ENCODE measurements around the gene CXXC5.
A peak's percentile ranks its signal among the peaks of the same experiment; 100 is the strongest.
"Not testable (repeated sequence)": the region's sequence is repeated elsewhere in the genome, so short reads cannot be mapped to it uniquely, and the experiment has no call there.

CXXC5 gene

GRCh38 chr5:139709582-139710318 lies 61.6 kb downstream of the CXXC5 start:
- CTCF ChIA-PET, result interaction anchor here (1.0 to 7.4 kb wide), 11 partner anchors 9 to 79 kb away, joined by 3 to 31 read pairs (median 5); no protein-coding TSS in a partner anchor
- POLR2A ChIA-PET, result no interaction called here
- DNase-seq (ENCODE audit: extremely low spot score), result peak; percentile 59
- no peak for TF ChIP-seq CTCF (IDR thresholded peaks at IDR 0.05; ENCODE audit: control extremely low read depth, extremely low read depth, low read depth, missing control alignments)

- no peak for TF ChIP-seq CTCF (IDR thresholded peaks at IDR 0.05; ENCODE audit: control extremely low read depth, extremely low read depth, low read depth, missing control alignments)
- POLR2A ChIA-PET, result interaction anchor here (1.0 kb wide), 1 partner anchor 77 kb away, joined by 3 read pairs; no protein-coding TSS in a partner anchor
- DNase-seq (ENCODE audit: extremely low spot score), result peak; percentile 74
- CTCF ChIA-PET, result interaction anchor here (0.9 to 7.4 kb wide), 20 partner anchors 10 to 83 kb away, joined by 3 to 31 read pairs (median 4); no protein-coding TSS in a partner anchor
Measured at GRCh38 chr5:139710319-139711066, 62.3 kb downstream of the CXXC5 start.

- CTCF ChIA-PET, result interaction anchor here (0.9 to 7.4 kb wide), 18 partner anchors 12 to 84 kb away, joined by 3 to 31 read pairs (median 4); no protein-coding TSS in a partner anchor
- POLR2A ChIA-PET, result interaction anchor here (0.6 to 1.0 kb wide), 2 partner anchors 78 to 251 kb away, joined by 3 to 4 read pairs; no protein-coding TSS in a partner anchor
- TF ChIP-seq CTCF (IDR thresholded peaks at IDR 0.05; ENCODE audit: control extremely low read depth, extremely low read depth, low read depth, missing control alignments), result peak; percentile 37
- peak; percentile 70 for DNase-seq (ENCODE audit: extremely low spot score)
Measured at GRCh38 chr5:139711067-139711905, 63.1 kb downstream of the CXXC5 start.

- ChIA-PET POLR2A (interaction anchor here (0.6 to 1.0 kb wide), 2 partner anchors 78 to 252 kb away, joined by 3 to 4 read pairs; no protein-coding TSS in a partner anchor), CTCF (interaction anchor here (1.0 to 7.4 kb wide), 10 partner anchors 12 to 79 kb away, joined by 3 to 31 read pairs (median 5); no protein-coding TSS in a partner anchor)
- DNase-seq (ENCODE audit: extremely low spot score), result no peak
- TF ChIP-seq CTCF (IDR thresholded peaks at IDR 0.05; ENCODE audit: control extremely low read depth, extremely low read depth, low read depth, missing control alignments), result no peak
Measured at GRCh38 chr5:139711906-139712224, 63.7 kb downstream of the CXXC5 start.

GRCh38 chr5:139712412-139712811 lies 64.3 kb downstream of the CXXC5 start:
- ChIA-PET POLR2A (no interaction called here), CTCF (interaction anchor here (1.5 to 7.4 kb wide), 5 partner anchors 11 to 79 kb away, joined by 4 to 31 read pairs (median 7); no protein-coding TSS in a partner anchor)
- TF ChIP-seq CTCF (IDR thresholded peaks at IDR 0.05; ENCODE audit: control extremely low read depth, extremely low read depth, low read depth, missing control alignments), result no peak
- DNase-seq (ENCODE audit: extremely low spot score), result no peak

- CTCF ChIA-PET, result interaction anchor here (7.4 kb wide), 1 partner anchor 52 kb away, joined by 31 read pairs; no protein-coding TSS in a partner anchor
- POLR2A ChIA-PET, result interaction anchor here (0.7 kb wide), 1 partner anchor 1043 kb away, joined by 7 read pairs; no protein-coding TSS in a partner anchor
- DNase-seq (ENCODE audit: extremely low spot score), result not testable (repeated sequence)
Measured at GRCh38 chr5:139713898-139714297, 65.7 kb downstream of the CXXC5 start.

Data from GM10248 (cell line).